B cell (primary cell): Measurements from ENCODE around the gene KATNAL1.

ENCODE experiments used
- CTCF ChIP-seq: fragments of 200-600 bp; IDR thresholded peaks from one replicate; pipeline ENCODE4 v1.8.0; 2022; ENCODE audit warnings: antibody characterized with exemption, mild to moderate bottlenecking
- EZH2 ChIP-seq: IDR thresholded peaks from 2 replicates; pipeline ENCODE4 v1.6.1; 2012; ENCODE audit warnings: borderline replicate concordance, low read depth, mild to moderate bottlenecking, moderate library complexity, low read length; ENCODE audit not compliant: insufficient read depth, poor library complexity, severe bottlenecking

DNA sequence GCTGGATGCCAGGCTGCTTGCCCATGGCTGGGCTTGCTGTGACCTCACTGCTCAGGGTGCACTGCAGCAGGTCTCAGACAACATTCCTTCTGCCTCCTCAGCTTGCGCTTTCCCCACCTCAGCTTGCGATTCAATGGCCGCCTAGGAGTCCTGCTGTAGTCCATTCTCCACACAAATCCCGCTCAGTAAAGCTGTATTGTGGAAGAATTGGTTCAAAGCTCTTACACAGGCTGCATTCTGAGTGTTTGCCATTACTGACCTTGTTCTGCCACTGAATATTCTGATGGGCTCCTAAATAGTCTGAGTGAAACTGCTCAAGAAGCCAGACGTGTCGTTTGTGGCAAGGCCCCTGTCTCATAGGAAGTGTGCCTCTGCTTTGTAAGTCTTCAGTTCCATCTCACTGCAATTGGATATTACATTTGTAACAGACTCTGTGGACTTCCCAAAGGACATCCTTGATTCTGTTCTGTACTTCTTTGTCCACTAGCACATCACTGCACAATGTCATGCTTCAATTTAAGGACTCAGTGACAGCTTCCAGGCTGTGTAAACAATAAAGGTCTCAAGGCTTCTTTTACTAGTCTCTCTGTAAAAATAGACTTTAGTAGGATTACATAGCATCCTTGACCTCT lies 49.8 kb downstream of the KATNAL1 start:
- TF ChIP-seq CTCF (no peak), EZH2 (no peak)
